ENCODE data around the gene WTAP.
"Not testable (repeated sequence)": the region's sequence is repeated elsewhere in the genome, so short reads cannot be mapped to it uniquely, and the experiment has no call there.

Gene WTAP

GRCh38 chr6:159762681-159763293, 35.5 kb downstream of the WTAP start:
- no peak for DNase-seq

GRCh38 chr6:159766906-159767305, 39.6 kb downstream of the WTAP start:
- no peak for DNase-seq

- no peak for DNase-seq
Observed at GRCh38 chr6:159769470-159769869, 42.2 kb downstream of the WTAP start.

- DNase-seq = no peak
Observed at GRCh38 chr6:159772196-159772595, 44.9 kb downstream of the WTAP start.

GRCh38 chr6:159777240-159777904, 50.1 kb downstream of the WTAP start:
- DNase-seq = no peak

- DNase-seq = no peak
Observed at GRCh38 chr6:159778131-159778530, 50.8 kb downstream of the WTAP start.

- no peak for DNase-seq
Observed at GRCh38 chr6:159778542-159779103, 51.3 kb downstream of the WTAP start.

GRCh38 chr6:159788276-159788675, 61.0 kb downstream of the WTAP start:
- no peak for DNase-seq

GRCh38 chr6:159788753-159789376, 61.6 kb downstream of the WTAP start:
- no peak for DNase-seq

GRCh38 chr6:159789377-159790148, 62.3 kb downstream of the WTAP start, which contains the start of gene TCP1:
Gene TCP1, minus strand, starts transcription at chr6:159789602. Its CDS starts 134 bp downstream, at chr6:159789468.
- peak; percentile 99 for DNase-seq

GRCh38 chr6:159790149-159790955, 63.0 kb downstream of the WTAP start, which contains the start of gene MRPL18:
Gene MRPL18, plus strand, starts transcription at chr6:159790467. Its CDS starts 121 bp downstream, at chr6:159790588.
- DNase-seq = peak; percentile 95

GRCh38 chr6:159790956-159791598, 63.8 kb downstream of the WTAP start:
- DNase-seq = peak; percentile 32

- not testable (repeated sequence) for DNase-seq
Observed at GRCh38 chr6:159794976-159795375, 67.7 kb downstream of the WTAP start.

- no peak for DNase-seq
Observed at GRCh38 chr6:159797554-159797953, 70.2 kb downstream of the WTAP start.

GRCh38 chr6:159800141-159800865, 73.0 kb downstream of the WTAP start, which contains the start of gene PNLDC1:
Gene PNLDC1, plus strand, starts transcription at chr6:159800276. Its CDS starts 32 bp downstream, at chr6:159800308.
- no peak for DNase-seq

- no peak for DNase-seq
Observed at GRCh38 chr6:159801935-159802334, 74.6 kb downstream of the WTAP start.

- DNase-seq = no peak
Observed at GRCh38 chr6:159804504-159804903, 77.2 kb downstream of the WTAP start.

GRCh38 chr6:159805440-159806020, 78.2 kb downstream of the WTAP start:
- DNase-seq = no peak
